Psoas muscle (tissue), 8 donors: ENCODE results near the gene ASPSCR1. TPM values are rescaled to one million over a fixed set of nuclear protein-coding genes. Genes with fewer than 3 reads are reported as not detected.
A peak's percentile ranks its signal among the peaks of the same experiment; 100 is the strongest.

ENCODE experiments used
- ATAC-seq, 4 donors: fragments of 200-7000 bp; cut with Tn5 transposase; one replicate each; pipeline ENCODE4 v1.9.1; 2020; ENCODE audit warnings: moderate library complexity in 3 of 4, mild to moderate bottlenecking in 2 of 4
- DNase-seq, 2 donors: peaks; one replicate each; pipeline ENCODE4 v3.0.0-alpha.2; 2020
- H3K27ac ChIP-seq: fragments of 200-600 bp; one replicate; pipeline ENCODE4 v1.8.0; 2022
- H3K27me3 ChIP-seq, 3 donors: fragments of 200-600 bp in 1 of 3; one replicate each; pipeline versions ENCODE4 v1.6.1 to v1.8.0; 2013 to 2022; ENCODE audit warnings: low read length in 2 of 3, mild to moderate bottlenecking in 2 of 3, moderate library complexity in 1 of 3; ENCODE audit not compliant: insufficient read depth in 3 of 3
- H3K36me3 ChIP-seq, 2 donors: fragments of 200-600 bp in 1 of 2; one replicate each; pipeline versions ENCODE4 v1.6.1 to v1.8.0; 2013 to 2022; ENCODE audit warnings: low read depth in 1 of 2, mild to moderate bottlenecking in 1 of 2, moderate library complexity in 1 of 2; ENCODE audit not compliant: insufficient read depth in 1 of 2
- H3K4me1 ChIP-seq: fragments of 200-600 bp; one replicate; pipeline ENCODE4 v1.8.0; 2022
- H3K4me3 ChIP-seq: fragments of 200-600 bp; one replicate; pipeline ENCODE4 v1.8.0; 2022; ENCODE audit warnings: mild to moderate bottlenecking
- H3K9me3 ChIP-seq: fragments of 200-600 bp; one replicate; pipeline ENCODE4 v1.8.0; 2022
- WGBS, 3 donors: extraction: QIAGEN DNeasy Blood & Tissue Kit; methylation state at CpG; one replicate each; pipeline versions ENCODE4 v1.1.6 to v1.1.7; 2013; 5-methylcytosine and 5-hydroxymethylcytosine counted together
- intact Hi-C, 2 donors: fragments of 100-400 bp; cut with DNase I; formaldehyde crosslinking; loops; one replicate each; pipeline versions ENCODE4 v1.11.0 to v1.14.2; 2022
- polyA plus RNA-seq, 3 donors: library from polyadenylated mRNA; stranded (reverse); fragments of 200-250 nt; gene quantifications; one replicate each; pipeline ENCODE4 v1.2.3, GENCODE V29; 2013
- total RNA-seq, 4 donors: library from RNA; stranded (reverse); fragmentation: NEBNext Ultra II Directional in 2 of 4; extraction: Animal tissue kit (Norgen Biotek cat#: 25700) in 2 of 4; gene quantifications; one replicate each; pipeline versions ENCODE4 v1.2.1 to v1.2.4, GENCODE V29; 2021 to 2023
- TF ChIP-seq, protein P1 (sequence below): fragments of 200-600 bp; IDR thresholded peaks from one replicate; pipeline ENCODE4 v1.8.0; 2022; ENCODE audit warnings: antibody characterized with exemption
- donor health status: healthy with polysubstance abuse.
- donor health status: DM: no; HTN: no; CAD: no; lungs with moderate emphysema.
- donor health status: Bipolar disorder and iron deficiency.
- donor health status: healthy.
- donor health status: DM: yes; HTN: yes; CAD: no.
- donor health status: DM: no; HTN: no; CAD: no.
- donor health status: DM: no; HTN: no; CAD: no.
- donor health status: DM: yes; HTN: yes; CAD: no.

Gene ASPSCR1
- total and polyA plus RNA-seq, 7 donors, result 27.7 to 37.4 (median 33.0) TPM

GRCh38 chr17:82028966-82029365, 51.5 kb downstream of the ASPSCR1 start:
- peaks cover 18% of the 10 kb centered on the region for H3K4me1 ChIP-seq
- WGBS, 3 donors, result 97 to 98% (median 97%) methylated on average over 8 to 9 of the region's 9 CpGs
- no peak for ATAC-seq
- no peak for DNase-seq
- no peaks in the 10 kb centered on the region for H3K9me3 ChIP-seq
- TF ChIP-seq, protein P1, sequence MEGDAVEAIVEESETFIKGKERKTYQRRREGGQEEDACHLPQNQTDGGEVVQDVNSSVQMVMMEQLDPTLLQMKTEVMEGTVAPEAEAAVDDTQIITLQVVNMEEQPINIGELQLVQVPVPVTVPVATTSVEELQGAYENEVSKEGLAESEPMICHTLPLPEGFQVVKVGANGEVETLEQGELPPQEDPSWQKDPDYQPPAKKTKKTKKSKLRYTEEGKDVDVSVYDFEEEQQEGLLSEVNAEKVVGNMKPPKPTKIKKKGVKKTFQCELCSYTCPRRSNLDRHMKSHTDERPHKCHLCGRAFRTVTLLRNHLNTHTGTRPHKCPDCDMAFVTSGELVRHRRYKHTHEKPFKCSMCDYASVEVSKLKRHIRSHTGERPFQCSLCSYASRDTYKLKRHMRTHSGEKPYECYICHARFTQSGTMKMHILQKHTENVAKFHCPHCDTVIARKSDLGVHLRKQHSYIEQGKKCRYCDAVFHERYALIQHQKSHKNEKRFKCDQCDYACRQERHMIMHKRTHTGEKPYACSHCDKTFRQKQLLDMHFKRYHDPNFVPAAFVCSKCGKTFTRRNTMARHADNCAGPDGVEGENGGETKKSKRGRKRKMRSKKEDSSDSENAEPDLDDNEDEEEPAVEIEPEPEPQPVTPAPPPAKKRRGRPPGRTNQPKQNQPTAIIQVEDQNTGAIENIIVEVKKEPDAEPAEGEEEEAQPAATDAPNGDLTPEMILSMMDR, result no peak
- no peak overlapping the region for H3K4me3 ChIP-seq
- no peak overlapping the region for H3K27ac ChIP-seq
- H3K27me3 ChIP-seq, result peaks cover 0 to 17% (median 0%) of the 10 kb centered on the region in 3 donors
- intact Hi-C loops, result loop anchor here in 1 of 2 donors (5.0 kb wide), 1 partner anchor 303 kb away; the partner anchor contains the start of gene SECTM1
- H3K36me3 ChIP-seq, result no peaks in the 10 kb centered on the region

DNA sequence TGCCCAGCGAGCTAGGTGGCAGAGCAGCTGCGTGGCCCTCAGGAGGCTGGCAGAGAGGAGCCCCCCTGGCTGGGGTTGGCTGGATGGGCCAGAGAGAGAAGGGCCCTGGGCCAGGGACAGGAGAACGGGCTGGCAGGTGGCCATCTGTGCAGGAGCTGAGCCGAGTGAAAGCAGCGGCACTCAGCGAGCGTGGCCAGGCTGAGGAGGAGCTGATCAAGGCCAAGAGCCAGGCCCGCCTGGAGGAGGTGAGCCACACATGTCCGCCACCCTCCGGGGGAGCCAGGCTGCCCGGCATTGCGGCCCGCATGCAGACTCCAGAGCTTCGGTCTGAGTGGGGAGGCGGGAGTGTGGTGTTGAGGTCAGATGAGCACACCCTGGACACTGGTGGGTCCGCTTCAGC, 52.0 kb downstream of the ASPSCR1 start:
- H3K4me3 ChIP-seq, result no peak overlapping the region
- TF ChIP-seq, protein P1, result no peak
- intact Hi-C loops, result loop anchor here in 1 of 2 donors (5.0 kb wide), 1 partner anchor 303 kb away; the partner anchor contains the start of gene SECTM1
- H3K9me3 ChIP-seq, result no peaks in the 10 kb centered on the region
- H3K36me3 ChIP-seq, result no peaks in the 10 kb centered on the region
- no peak for DNase-seq
- no peak for ATAC-seq
- peaks cover 14% of the 10 kb centered on the region for H3K4me1 ChIP-seq
- H3K27me3 ChIP-seq, result peaks cover 0 to 17% (median 0%) of the 10 kb centered on the region in 3 donors
- WGBS, 3 donors, result 87 to 92% (median 88%) methylated on average over 16 of the region's 16 CpGs
- no peak overlapping the region for H3K27ac ChIP-seq

DNA sequence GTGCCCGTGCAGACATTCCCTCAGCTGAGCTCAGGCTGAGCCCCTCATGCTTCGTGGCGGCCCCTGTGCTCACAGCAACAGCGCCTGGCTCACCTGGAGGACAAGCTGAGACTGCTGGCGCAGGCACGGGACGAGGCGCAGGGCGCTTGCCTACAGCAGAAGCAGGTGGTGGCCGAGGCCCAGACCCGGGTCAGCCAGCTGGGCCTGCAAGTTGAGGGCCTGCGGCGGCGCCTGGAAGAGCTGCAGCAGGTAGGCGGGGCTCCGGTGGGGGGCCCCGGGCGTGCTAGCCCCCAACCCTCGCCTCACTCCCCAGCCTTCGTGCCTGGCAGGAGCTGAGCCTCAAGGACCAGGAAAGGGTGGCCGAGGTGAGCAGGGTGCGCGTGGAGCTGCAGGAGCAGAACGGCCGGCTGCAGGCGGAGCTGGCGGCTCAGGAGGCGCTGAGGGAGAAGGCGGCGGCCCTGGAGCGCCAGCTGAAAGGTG, 52.6 kb downstream of the ASPSCR1 start:
- intact Hi-C loops, result loop anchor here (1.0 to 10.0 kb wide), 5 partner anchors 72 to 302 kb away; partner anchors contain the start of gene SECTM1 (in 1 of the 2)
- peak; percentile 1 to 27 (median 20) for ATAC-seq
- Histone ChIP-seq H3K27ac (no peak overlapping the region), H3K4me1 (peaks cover 12% of the 10 kb centered on the region), H3K36me3 (peaks cover 0 to 1% of the 10 kb centered on the region in 2 donors), H3K27me3 (peaks cover 0 to 17% (median 0%) of the 10 kb centered on the region in 3 donors), H3K4me3 (peak overlapping the region; percentile 63), H3K9me3 (no peaks in the 10 kb centered on the region)
- 64 to 67% (median 66%) methylated on average over 28 to 31 of the region's 31 CpGs for WGBS, 3 donors
- no peak for DNase-seq
- TF ChIP-seq, protein P1, result no peak

DNA sequence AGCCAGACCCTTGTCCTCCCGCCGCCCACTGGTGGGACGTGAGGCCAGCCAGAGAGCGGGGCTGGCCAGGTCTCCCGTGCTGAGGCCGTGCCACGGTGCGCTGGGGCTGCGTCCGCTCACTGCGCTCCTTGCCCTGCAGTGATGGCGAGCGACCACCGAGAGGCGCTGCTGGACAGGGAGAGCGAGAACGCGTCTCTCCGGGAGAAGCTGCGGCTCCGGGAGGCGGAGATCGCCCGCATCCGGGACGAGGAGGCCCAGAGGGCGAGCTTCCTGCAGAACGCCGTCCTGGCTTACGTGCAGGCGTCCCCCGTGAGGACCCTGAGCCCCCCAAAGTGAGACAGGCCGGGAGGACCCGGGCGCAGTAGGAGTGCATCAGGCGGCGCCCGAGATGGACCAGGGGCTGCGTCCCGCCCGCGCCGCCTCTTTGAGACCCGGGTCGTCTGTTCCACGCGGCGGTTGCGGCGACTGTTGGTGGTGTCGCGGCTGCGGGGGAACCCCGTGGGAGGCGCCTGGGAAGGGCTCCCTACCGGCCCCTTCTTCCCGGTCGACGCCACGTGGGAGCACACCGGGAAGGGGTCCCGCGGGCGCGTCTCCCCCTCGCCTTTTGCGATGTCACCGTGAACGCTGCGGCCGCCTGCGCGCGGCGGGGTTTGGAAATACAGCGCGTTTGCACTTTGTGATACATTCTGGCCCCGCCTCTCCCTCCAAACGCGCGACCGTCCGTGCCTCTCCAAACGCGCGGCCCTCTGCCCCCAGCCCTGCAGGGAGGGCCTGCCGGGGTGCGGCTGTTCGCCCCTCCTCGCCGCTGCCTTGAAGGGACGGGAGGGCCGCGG, 53.3 kb downstream of the ASPSCR1 start:
- peak; percentile 87 to 94 for DNase-seq
- peak; percentile 84 to 96 (median 92) for ATAC-seq
- 2 to 3% (median 3%) methylated on average over 61 to 94 of the region's 94 CpGs for WGBS, 3 donors
- TF ChIP-seq, protein P1, result peak; percentile 98
- Histone ChIP-seq H3K4me3 (peak overlapping the region; percentile 63), H3K9me3 (no peaks in the 10 kb centered on the region), H3K27ac (no peak overlapping the region), H3K36me3 (peaks cover 0 to 7% of the 10 kb centered on the region in 2 donors), H3K27me3 (peaks cover 0 to 17% (median 0%) of the 10 kb centered on the region in 3 donors), H3K4me1 (peaks cover 12% of the 10 kb centered on the region)
- intact Hi-C loops, result loop anchor here (1.0 to 10.0 kb wide), 4 partner anchors 72 to 274 kb away; no protein-coding TSS in a partner anchor
